GM23338 (cell line): Measurements from ENCODE around the gene ALG6. TPM values are rescaled to one million over a fixed set of nuclear protein-coding genes. Genes with fewer than 3 reads are reported as not detected.
A peak's percentile ranks its signal among the peaks of the same experiment; 100 is the strongest.

Experiments used
- ATAC-seq: fragments of 200-7000 bp; cut with Tn5 transposase; 3 replicates; pipeline ENCODE4 v1.9.1; 2020
- DNase-seq: peaks from one replicate; pipeline ENCODE4 v3.0.0-alpha.2; 2015; ENCODE audit warnings: low spot score
- H2AFZ ChIP-seq: fragments of 200-600 bp; sonication (generic); 2 replicates; pipeline ENCODE4 v1.8.0; 2016; ENCODE audit warnings: antibody characterized with exemption, mild to moderate bottlenecking, moderate library complexity
- H3F3A ChIP-seq: fragments of 200-600 bp; sonication (generic); replicated peaks from 2 replicates; pipeline ENCODE4 v1.8.0; 2017; ENCODE audit warnings: antibody characterized with exemption, mixed run types, low read depth
- H3K27ac ChIP-seq: fragments of 200-600 bp; sonication (generic); 2 replicates; pipeline ENCODE4 v1.6.1; 2016; ENCODE audit warnings: low read depth
- H3K27me3 ChIP-seq: fragments of 200-600 bp; sonication (generic); 2 replicates; pipeline ENCODE4 v1.8.0; 2016; ENCODE audit warnings: mild to moderate bottlenecking, mixed run types, moderate library complexity; ENCODE audit not compliant: insufficient read depth
- H3K36me3 ChIP-seq: fragments of 200-600 bp; sonication (generic); 2 replicates; pipeline ENCODE4 v1.8.0; 2016; ENCODE audit warnings: mild to moderate bottlenecking; ENCODE audit not compliant: insufficient read depth
- H3K4me1 ChIP-seq: fragments of 200-600 bp; sonication (generic); 2 replicates; pipeline ENCODE4 v1.8.0; 2016; ENCODE audit warnings: mild to moderate bottlenecking, moderate library complexity; ENCODE audit not compliant: insufficient read depth
- H3K4me2 ChIP-seq: fragments of 200-600 bp; sonication (generic); 2 replicates; pipeline ENCODE4 v1.7.1; 2017; ENCODE audit warnings: mixed run types
- H3K4me3 ChIP-seq: fragments of 200-600 bp; sonication (generic); 2 replicates; pipeline ENCODE4 v1.6.1; 2016; ENCODE audit warnings: mixed run types
- H3K79me2 ChIP-seq: fragments of 200-600 bp; sonication (generic); replicated peaks from 2 replicates; pipeline ENCODE4 v1.8.0; 2017; ENCODE audit warnings: mild to moderate bottlenecking; ENCODE audit not compliant: insufficient read depth
- H3K9me2 ChIP-seq: fragments of 200-600 bp; sonication (generic); 2 replicates; pipeline ENCODE4 v1.8.0; 2017; ENCODE audit not compliant: insufficient read depth
- H4K20me1 ChIP-seq: fragments of 200-600 bp; sonication (generic); replicated peaks from 2 replicates; pipeline ENCODE4 v1.8.0; 2017; ENCODE audit warnings: mild to moderate bottlenecking; ENCODE audit not compliant: insufficient read depth
- H3K27ac Mint-ChIP-seq: 2 replicates; pipeline ENCODE4 v1.8.0; 2020; ENCODE audit warnings: inconsistent platforms, mild to moderate bottlenecking, moderate library complexity, mixed read lengths
- H3K27me3 Mint-ChIP-seq: 3 replicates; pipeline ENCODE4 v1.8.0; 2022; ENCODE audit warnings: low read depth, mild to moderate bottlenecking, moderate library complexity, mixed read lengths, inconsistent platforms; ENCODE audit not compliant: insufficient read depth, poor library complexity
- H3K36me3 Mint-ChIP-seq: 3 replicates; pipeline ENCODE4 v1.8.0; 2021; ENCODE audit warnings: low read depth, mild to moderate bottlenecking, inconsistent platforms, moderate library complexity, mixed read lengths
- H3K4me1 Mint-ChIP-seq: 3 replicates; pipeline ENCODE4 v1.8.0; 2020; ENCODE audit warnings: mild to moderate bottlenecking, inconsistent platforms, mixed read lengths
- H3K4me3 Mint-ChIP-seq: 3 replicates; pipeline ENCODE4 v1.8.0; 2021; ENCODE audit warnings: moderate library complexity, mild to moderate bottlenecking, inconsistent platforms, mixed read lengths
- H3K9me3 Mint-ChIP-seq: 3 replicates; pipeline ENCODE4 v1.8.0; 2020; ENCODE audit warnings: moderate library complexity, mild to moderate bottlenecking, inconsistent platforms, mixed read lengths
- CREB1 ChIP-seq: fragments of 250-450 bp; sonication (Bioruptor Pico); IDR thresholded peaks from 2 replicates; pipeline ENCODE4 v1.5.0; 2020; ENCODE audit warnings: low read depth, mild to moderate bottlenecking, moderate library complexity
- EZH2 ChIP-seq: fragments of 200-600 bp; sonication (generic); IDR thresholded peaks from one replicate; pipeline ENCODE4 v1.8.0; 2017; ENCODE audit warnings: antibody characterized with exemption, mild to moderate bottlenecking, low read depth; ENCODE audit not compliant: unreplicated experiment
- JUNB ChIP-seq: IDR thresholded peaks from one replicate; pipeline ENCODE4 v1.6.1; 2016; ENCODE audit warnings: antibody characterized with exemption; ENCODE audit not compliant: unreplicated experiment
- NANOG ChIP-seq: IDR thresholded peaks from 2 replicates; pipeline ENCODE4 v1.6.1; 2016; ENCODE audit warnings: antibody characterized with exemption, borderline replicate concordance
- POLR2AphosphoS5 ChIP-seq: IDR thresholded peaks from 2 replicates; pipeline ENCODE4 v1.6.1; 2016; ENCODE audit warnings: antibody characterized with exemption, low read depth
- STAT1 ChIP-seq: IDR thresholded peaks from one replicate; pipeline ENCODE4 v1.6.1; 2016; ENCODE audit warnings: antibody characterized with exemption; ENCODE audit not compliant: unreplicated experiment
- ZNF114 ChIP-seq: fragments of 250-450 bp; sonication (Bioruptor Pico); IDR thresholded peaks from 2 replicates; pipeline ENCODE4 v1.5.0; 2020; ENCODE audit warnings: mild to moderate bottlenecking, moderate library complexity
- ZNF331 ChIP-seq: fragments of 250-450 bp; sonication (Bioruptor Pico); IDR thresholded peaks from 2 replicates; pipeline ENCODE4 v1.5.0; 2020; ENCODE audit warnings: low read depth, mild to moderate bottlenecking, moderate library complexity
- ZNF462 ChIP-seq: fragments of 250-450 bp; sonication (Bioruptor Pico); IDR thresholded peaks from 2 replicates; pipeline ENCODE4 v1.5.0; 2020; ENCODE audit warnings: mild to moderate bottlenecking, moderate library complexity
- polyA plus RNA-seq: library from polyadenylated mRNA; unstranded; fragments of >200 nt; fragmentation: Nextera tagmentation; extraction: Ambion mirVana; gene quantifications from 2 replicates; pipeline ENCODE4 v1.2.1, GENCODE V29; 2016
- total RNA-seq: library from RNA; depleted of rRNA; stranded (reverse); fragments of >200 nt; shearing (Covaris generic); gene quantifications from 2 replicates; pipeline ENCODE4 v1.2.3, GENCODE V29; 2014
- TF ChIP-seq, protein P1 (sequence below): IDR thresholded peaks from 2 replicates; pipeline ENCODE4 v1.6.1; 2016; ENCODE audit warnings: antibody characterized with exemption
- TF ChIP-seq, protein P2 (sequence below): IDR thresholded peaks from one replicate; pipeline ENCODE4 v1.6.1; 2018; ENCODE audit warnings: antibody characterized with exemption; ENCODE audit not compliant: unreplicated experiment

ALG6 gene
- total and polyA plus RNA-seq, 2 experiments from 2014 or later, result 24.1 to 34.6 TPM

- H3K4me2 ChIP-seq, result peak overlapping the region; percentile 80
- no peaks in the 10 kb centered on the region; the same call in 2 of the 3 replicates for H3K9me3 Mint-ChIP-seq
- peaks cover 17% of the 10 kb centered on the region for H3K79me2 ChIP-seq
- H4K20me1 ChIP-seq, result no peaks in the 10 kb centered on the region
- H2AFZ ChIP-seq, result no peak overlapping the region
- peak overlapping the region; percentile 94 for H3K4me3 Mint-ChIP-seq
- peaks cover 34% of the 10 kb centered on the region for H3K4me1 Mint-ChIP-seq
- peaks cover 29% of the 10 kb centered on the region for H3K4me1 ChIP-seq
- TF ChIP-seq POLR2AphosphoS5 (no peak), ZNF462 (CRISPR knock-in tag) (no peak), ZNF331 (CRISPR knock-in tag) (no peak), EZH2 (no peak), STAT1 (no peak), NANOG (no peak), CREB1 (CRISPR knock-in tag) (no peak), JUNB (no peak), ZNF114 (CRISPR knock-in tag) (no peak)
- TF ChIP-seq, protein P1, sequence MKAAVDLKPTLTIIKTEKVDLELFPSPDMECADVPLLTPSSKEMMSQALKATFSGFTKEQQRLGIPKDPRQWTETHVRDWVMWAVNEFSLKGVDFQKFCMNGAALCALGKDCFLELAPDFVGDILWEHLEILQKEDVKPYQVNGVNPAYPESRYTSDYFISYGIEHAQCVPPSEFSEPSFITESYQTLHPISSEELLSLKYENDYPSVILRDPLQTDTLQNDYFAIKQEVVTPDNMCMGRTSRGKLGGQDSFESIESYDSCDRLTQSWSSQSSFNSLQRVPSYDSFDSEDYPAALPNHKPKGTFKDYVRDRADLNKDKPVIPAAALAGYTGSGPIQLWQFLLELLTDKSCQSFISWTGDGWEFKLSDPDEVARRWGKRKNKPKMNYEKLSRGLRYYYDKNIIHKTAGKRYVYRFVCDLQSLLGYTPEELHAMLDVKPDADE, result no peak
- TF ChIP-seq, protein P2, sequence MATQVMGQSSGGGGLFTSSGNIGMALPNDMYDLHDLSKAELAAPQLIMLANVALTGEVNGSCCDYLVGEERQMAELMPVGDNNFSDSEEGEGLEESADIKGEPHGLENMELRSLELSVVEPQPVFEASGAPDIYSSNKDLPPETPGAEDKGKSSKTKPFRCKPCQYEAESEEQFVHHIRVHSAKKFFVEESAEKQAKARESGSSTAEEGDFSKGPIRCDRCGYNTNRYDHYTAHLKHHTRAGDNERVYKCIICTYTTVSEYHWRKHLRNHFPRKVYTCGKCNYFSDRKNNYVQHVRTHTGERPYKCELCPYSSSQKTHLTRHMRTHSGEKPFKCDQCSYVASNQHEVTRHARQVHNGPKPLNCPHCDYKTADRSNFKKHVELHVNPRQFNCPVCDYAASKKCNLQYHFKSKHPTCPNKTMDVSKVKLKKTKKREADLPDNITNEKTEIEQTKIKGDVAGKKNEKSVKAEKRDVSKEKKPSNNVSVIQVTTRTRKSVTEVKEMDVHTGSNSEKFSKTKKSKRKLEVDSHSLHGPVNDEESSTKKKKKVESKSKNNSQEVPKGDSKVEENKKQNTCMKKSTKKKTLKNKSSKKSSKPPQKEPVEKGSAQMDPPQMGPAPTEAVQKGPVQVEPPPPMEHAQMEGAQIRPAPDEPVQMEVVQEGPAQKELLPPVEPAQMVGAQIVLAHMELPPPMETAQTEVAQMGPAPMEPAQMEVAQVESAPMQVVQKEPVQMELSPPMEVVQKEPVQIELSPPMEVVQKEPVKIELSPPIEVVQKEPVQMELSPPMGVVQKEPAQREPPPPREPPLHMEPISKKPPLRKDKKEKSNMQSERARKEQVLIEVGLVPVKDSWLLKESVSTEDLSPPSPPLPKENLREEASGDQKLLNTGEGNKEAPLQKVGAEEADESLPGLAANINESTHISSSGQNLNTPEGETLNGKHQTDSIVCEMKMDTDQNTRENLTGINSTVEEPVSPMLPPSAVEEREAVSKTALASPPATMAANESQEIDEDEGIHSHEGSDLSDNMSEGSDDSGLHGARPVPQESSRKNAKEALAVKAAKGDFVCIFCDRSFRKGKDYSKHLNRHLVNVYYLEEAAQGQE, result no peak
- H3K27me3 Mint-ChIP-seq, result peaks cover 43% of the 10 kb centered on the region
- H3K4me3 ChIP-seq, result peak overlapping the region; percentile 61
- H3K27ac Mint-ChIP-seq, result no peak overlapping the region
- peaks cover 18% of the 10 kb centered on the region for H3K36me3 Mint-ChIP-seq
- no peaks in the 10 kb centered on the region for H3K9me2 ChIP-seq
- DNase-seq (peak; percentile 73), ATAC-seq (peak; percentile 6)
- H3K27me3 ChIP-seq, result peaks cover 43% of the 10 kb centered on the region
- peaks cover 12% of the 10 kb centered on the region; the same call in 1 of the 2 replicates for H3F3A ChIP-seq
- no peak overlapping the region for H3K27ac ChIP-seq
- no peaks in the 10 kb centered on the region for H3K36me3 ChIP-seq
Observed at GRCh38 chr1:63317817-63318152, 49.6 kb upstream of the ALG6 start.
